ENCODE results near the gene SPOPL. TPM values are rescaled to one million over a fixed set of nuclear protein-coding genes. Genes with fewer than 3 reads are reported as not detected.
"Not testable (repeated sequence)": the region's sequence is repeated elsewhere in the genome, so short reads cannot be mapped to it uniquely, and the experiment has no call there.

SPOPL gene
- total and polyA plus RNA-seq, 2 donors (not counting 1 experiment from before 2014, with no cell fraction given) = 14.0 to 53.6 TPM

- CTCF ChIA-PET = no interaction called here
- H2AFZ ChIP-seq (ENCODE audit: insufficient read depth, low read depth, low read length, poor library complexity, severe bottlenecking) = no peak overlapping the region
- peaks cover 75% of the 10 kb centered on the region for H3K4me1 Mint-ChIP-seq
Observed at GRCh38 chr2:138521821-138522220, 20.3 kb downstream of the SPOPL start.

GRCh38 chr2:138522556-138522955 lies 21.0 kb downstream of the SPOPL start:
- Histone ChIP-seq H3K27me3 (replicated peaks in 1 of 4; ENCODE audit: control extremely low read depth in 1 of 4, control insufficient read depth in 3 of 4, insufficient read depth in 4 of 4, low read length in 3 of 4) (no peaks in the 10 kb centered on the region), H3K4me3 (ENCODE audit: control extremely low read depth in 1 of 5, extremely low read depth in 1 of 5, insufficient read depth in 1 of 5, low read depth in 2 of 5, low read length in 4 of 5) (no peak overlapping the region), H3K9ac (ENCODE audit: low read length) (no peak overlapping the region), H3K27ac (ENCODE audit: low read length in 2 of 2) (no peak overlapping the region), H4K20me1 (ENCODE audit: control insufficient read depth, insufficient read depth, low read length, poor library complexity, severe bottlenecking) (peaks cover 72% of the 10 kb centered on the region), H3K79me2 (ENCODE audit: control insufficient read depth, insufficient read depth, low read length) (peaks cover 98% of the 10 kb centered on the region), H2AFZ (ENCODE audit: insufficient read depth, low read depth, low read length, poor library complexity, severe bottlenecking) (no peak overlapping the region), H3K4me1 (ENCODE audit: control insufficient read depth in 2 of 2, insufficient read depth in 2 of 2, low read length in 2 of 2) (peaks cover 14 to 24% of the 10 kb centered on the region in 2 donors), H3K36me3 (replicated peaks in 1 of 2; ENCODE audit: control extremely low read depth in 1 of 2, control insufficient read depth in 1 of 2, extremely low read depth in 1 of 2, insufficient read depth in 2 of 2, low read length in 1 of 2) (peaks cover 4% of the 10 kb centered on the region in 2 experiments), H3K9me3 (ENCODE audit: control extremely low read depth in 1 of 3, control insufficient read depth in 2 of 3, insufficient read depth in 1 of 3, low read length in 2 of 3) (peaks cover 0 to 17% (median 8%) of the 10 kb centered on the region in 3 donors), H3K4me2 (replicated peaks; ENCODE audit: low read depth, low read length, poor library complexity, severe bottlenecking) (peak overlapping the region; percentile 1)
- Mint-ChIP-seq H3K9me3 (ENCODE audit: insufficient read depth) (peaks cover 7% of the 10 kb centered on the region), H3K4me1 (peaks cover 75% of the 10 kb centered on the region), H3K27me3 (no peaks in the 10 kb centered on the region), H3K4me3 (peak overlapping the region; percentile 10), H3K27ac (no peak overlapping the region)
- DNase-seq (no peak), ATAC-seq (ENCODE audit: low read depth) (no peak)
- intact Hi-C loops (cut with micrococcal nuclease) = no loop called here
- CTCF ChIA-PET = no interaction called here
- no peak for TF ChIP-seq EZH2 (IDR thresholded peaks at IDR 0.05; ENCODE audit: borderline replicate concordance, insufficient read depth, low read depth, low read length, poor library complexity, severe bottlenecking)
- TF ChIP-seq CTCF (IDR thresholded peaks at IDR 0.05) = no peak
- WGBS (ENCODE audit: insufficient coverage) = no CpG with 5 or more reads among the region's 3 CpGs
- POLR2A ChIA-PET = no interaction called here

More at GRCh38 chr2:138521821-138522220, 20.3 kb downstream of the SPOPL start:
- ATAC-seq (ENCODE audit: low read depth) (no peak), DNase-seq (no peak)
- H3K4me3 ChIP-seq (ENCODE audit: control extremely low read depth in 1 of 5, extremely low read depth in 1 of 5, insufficient read depth in 1 of 5, low read depth in 2 of 5, low read length in 4 of 5) = no peak overlapping the region
- H3K27ac ChIP-seq (ENCODE audit: low read length in 2 of 2) = peak overlapping the region in 1 of 2 donors; percentile 25
- peaks cover 0 to 17% (median 8%) of the 10 kb centered on the region in 3 donors for H3K9me3 ChIP-seq (ENCODE audit: control extremely low read depth in 1 of 3, control insufficient read depth in 2 of 3, insufficient read depth in 1 of 3, low read length in 2 of 3)
- TF ChIP-seq EZH2 (IDR thresholded peaks at IDR 0.05; ENCODE audit: borderline replicate concordance, insufficient read depth, low read depth, low read length, poor library complexity, severe bottlenecking) (no peak), CTCF (IDR thresholded peaks at IDR 0.05) (no peak)
- H3K27me3 ChIP-seq (replicated peaks in 1 of 4; ENCODE audit: control extremely low read depth in 1 of 4, control insufficient read depth in 3 of 4, insufficient read depth in 4 of 4, low read length in 3 of 4) = no peaks in the 10 kb centered on the region
- peaks cover 72% of the 10 kb centered on the region for H4K20me1 ChIP-seq (ENCODE audit: control insufficient read depth, insufficient read depth, low read length, poor library complexity, severe bottlenecking)
- H3K36me3 ChIP-seq (replicated peaks in 1 of 2; ENCODE audit: control extremely low read depth in 1 of 2, control insufficient read depth in 1 of 2, extremely low read depth in 1 of 2, insufficient read depth in 2 of 2, low read length in 1 of 2) = peaks cover 4% of the 10 kb centered on the region in 2 experiments
- WGBS (ENCODE audit: insufficient coverage) = 94% methylated on average over 5 of the region's 5 CpGs
- H3K9ac ChIP-seq (ENCODE audit: low read length) = no peak overlapping the region
- H3K4me1 ChIP-seq (ENCODE audit: control insufficient read depth in 2 of 2, insufficient read depth in 2 of 2, low read length in 2 of 2) = peaks cover 14 to 23% of the 10 kb centered on the region in 2 donors
- H3K4me2 ChIP-seq (replicated peaks; ENCODE audit: low read depth, low read length, poor library complexity, severe bottlenecking) = no peak overlapping the region
- H3K9me3 Mint-ChIP-seq (ENCODE audit: insufficient read depth) = peaks cover 7% of the 10 kb centered on the region
- H3K79me2 ChIP-seq (ENCODE audit: control insufficient read depth, insufficient read depth, low read length) = peaks cover 98% of the 10 kb centered on the region
- peak overlapping the region; percentile 41 for H3K27ac Mint-ChIP-seq
- POLR2A ChIA-PET = no interaction called here
- no peak overlapping the region for H3K4me3 Mint-ChIP-seq
- intact Hi-C loops (cut with micrococcal nuclease) = no loop called here
- H3K27me3 Mint-ChIP-seq = no peaks in the 10 kb centered on the region

- H3K9ac ChIP-seq (ENCODE audit: low read length); H2AFZ ChIP-seq (ENCODE audit: insufficient read depth, low read depth, low read length, poor library complexity, severe bottlenecking); H3K36me3 ChIP-seq (replicated peaks in 1 of 2; ENCODE audit: control extremely low read depth in 1 of 2, control insufficient read depth in 1 of 2, extremely low read depth in 1 of 2, insufficient read depth in 2 of 2, low read length in 1 of 2); H3K27ac ChIP-seq (ENCODE audit: low read length in 2 of 2); H3K27me3 ChIP-seq (replicated peaks in 1 of 4; ENCODE audit: control extremely low read depth in 1 of 4, control insufficient read depth in 3 of 4, insufficient read depth in 4 of 4, low read length in 3 of 4); CTCF ChIA-PET; H3K27me3 Mint-ChIP-seq; H3K9me3 Mint-ChIP-seq (ENCODE audit: insufficient read depth); H3K4me3 ChIP-seq (ENCODE audit: control extremely low read depth in 1 of 5, extremely low read depth in 1 of 5, insufficient read depth in 1 of 5, low read depth in 2 of 5, low read length in 4 of 5); POLR2A ChIA-PET; intact Hi-C loops (cut with micrococcal nuclease): not testable (repeated sequence)
- Histone ChIP-seq H3K9me3 (ENCODE audit: control extremely low read depth in 1 of 3, control insufficient read depth in 2 of 3, insufficient read depth in 1 of 3, low read length in 2 of 3) (peaks cover 0 to 17% (median 8%) of the 10 kb centered on the region in 3 donors), H3K4me1 (ENCODE audit: control insufficient read depth in 2 of 2, insufficient read depth in 2 of 2, low read length in 2 of 2) (peaks cover 18 to 30% of the 10 kb centered on the region in 2 donors), H3K4me2 (replicated peaks; ENCODE audit: low read depth, low read length, poor library complexity, severe bottlenecking) (peak overlapping the region; percentile 1), H4K20me1 (ENCODE audit: control insufficient read depth, insufficient read depth, low read length, poor library complexity, severe bottlenecking) (peaks cover 72% of the 10 kb centered on the region), H3K79me2 (ENCODE audit: control insufficient read depth, insufficient read depth, low read length) (peaks cover 98% of the 10 kb centered on the region)
- peaks cover 79% of the 10 kb centered on the region for H3K4me1 Mint-ChIP-seq
- H3K27ac Mint-ChIP-seq = peak overlapping the region; percentile 18
- peak; percentile 41 for ATAC-seq (ENCODE audit: low read depth)
- WGBS (ENCODE audit: insufficient coverage) = 59% methylated on average over 3 of the region's 7 CpGs
- peak overlapping the region; percentile 10 for H3K4me3 Mint-ChIP-seq
- peak; percentile 57 for DNase-seq
Observed at GRCh38 chr2:138523018-138523672, 21.6 kb downstream of the SPOPL start.

Data from B cell (primary cell).